ENCODE measurements around the gene SHANK3. TPM values are rescaled to one million over a fixed set of nuclear protein-coding genes. Genes with fewer than 3 reads are reported as not detected.

Gene SHANK3
- total RNA-seq, 1 donor from 2014 or later, result 4.2 TPM

GRCh38 chr22:50671641-50672040, 982 bp upstream of the SHANK3 start:
- H3K4me3 ChIP-seq (ENCODE audit: low read length in 3 of 3), result no peak overlapping the region
- peak overlapping the region; percentile 79 for H3K27ac ChIP-seq (ENCODE audit: low read depth, low read length)
- peak overlapping the region in 1 of 3 donors; percentile 33 for H3K9ac ChIP-seq (ENCODE audit: low read depth in 1 of 3, low read length in 3 of 3)
- H3K36me3 ChIP-seq (ENCODE audit: control insufficient read depth in 3 of 3, insufficient read depth in 3 of 3, low read length in 3 of 3), result peaks cover 0 to 4% (median 3%) of the 10 kb centered on the region in 3 donors
- H3K27me3 ChIP-seq (ENCODE audit: control insufficient read depth in 3 of 3, insufficient read depth in 3 of 3, low read length in 3 of 3), result peaks cover 41 to 54% (median 51%) of the 10 kb centered on the region in 3 donors
- H3K9me3 ChIP-seq (ENCODE audit: control insufficient read depth in 3 of 3, low read length in 3 of 3), result no peaks in the 10 kb centered on the region
- H3K4me1 ChIP-seq (ENCODE audit: control insufficient read depth in 3 of 3, insufficient read depth in 3 of 3, low read length in 3 of 3), result peaks cover 0 to 8% (median 6%) of the 10 kb centered on the region in 3 donors

- Histone ChIP-seq H3K4me3 (ENCODE audit: low read length in 3 of 3) (no peak overlapping the region), H3K9me3 (ENCODE audit: control insufficient read depth in 3 of 3, low read length in 3 of 3) (no peaks in the 10 kb centered on the region), H3K27ac (ENCODE audit: low read depth, low read length) (peak overlapping the region; percentile 79), H3K27me3 (ENCODE audit: control insufficient read depth in 3 of 3, insufficient read depth in 3 of 3, low read length in 3 of 3) (peaks cover 41 to 58% (median 52%) of the 10 kb centered on the region in 3 donors), H3K4me1 (ENCODE audit: control insufficient read depth in 3 of 3, insufficient read depth in 3 of 3, low read length in 3 of 3) (peaks cover 0 to 8% (median 6%) of the 10 kb centered on the region in 3 donors), H3K36me3 (ENCODE audit: control insufficient read depth in 3 of 3, insufficient read depth in 3 of 3, low read length in 3 of 3) (peaks cover 0 to 4% (median 3%) of the 10 kb centered on the region in 3 donors), H3K9ac (ENCODE audit: low read depth in 1 of 3, low read length in 3 of 3) (peak overlapping the region in 1 of 3 donors; percentile 33)
Observed at GRCh38 chr22:50672041-50672440, 582 bp upstream of the SHANK3 start.

GRCh38 chr22:50673231-50674129, 857 bp downstream of the SHANK3 start:
- Histone ChIP-seq H3K4me1 (ENCODE audit: control insufficient read depth in 3 of 3, insufficient read depth in 3 of 3, low read length in 3 of 3) (peaks cover 0 to 11% (median 11%) of the 10 kb centered on the region in 3 donors), H3K9me3 (ENCODE audit: control insufficient read depth in 3 of 3, low read length in 3 of 3) (no peaks in the 10 kb centered on the region), H3K36me3 (ENCODE audit: control insufficient read depth in 3 of 3, insufficient read depth in 3 of 3, low read length in 3 of 3) (peaks cover 0 to 4% (median 3%) of the 10 kb centered on the region in 3 donors), H3K4me3 (ENCODE audit: low read length in 3 of 3) (peak overlapping the region; percentile 49 to 64 (median 60)), H3K9ac (ENCODE audit: low read depth in 1 of 3, low read length in 3 of 3) (peak overlapping the region in 2 of 3 donors; percentile 70 to 74), H3K27me3 (ENCODE audit: control insufficient read depth in 3 of 3, insufficient read depth in 3 of 3, low read length in 3 of 3) (peaks cover 41 to 57% (median 57%) of the 10 kb centered on the region in 3 donors), H3K27ac (ENCODE audit: low read depth, low read length) (peak overlapping the region; percentile 69)

- Histone ChIP-seq H3K9ac (ENCODE audit: low read depth in 1 of 3, low read length in 3 of 3) (no peak overlapping the region), H3K9me3 (ENCODE audit: control insufficient read depth in 3 of 3, low read length in 3 of 3) (no peaks in the 10 kb centered on the region), H3K36me3 (ENCODE audit: control insufficient read depth in 3 of 3, insufficient read depth in 3 of 3, low read length in 3 of 3) (peaks cover 0 to 4% (median 3%) of the 10 kb centered on the region in 3 donors), H3K27ac (ENCODE audit: low read depth, low read length) (no peak overlapping the region), H3K27me3 (ENCODE audit: control insufficient read depth in 3 of 3, insufficient read depth in 3 of 3, low read length in 3 of 3) (peaks cover 41 to 57% (median 57%) of the 10 kb centered on the region in 3 donors), H3K4me3 (ENCODE audit: low read length in 3 of 3) (no peak overlapping the region), H3K4me1 (ENCODE audit: control insufficient read depth in 3 of 3, insufficient read depth in 3 of 3, low read length in 3 of 3) (peaks cover 0 to 11% (median 11%) of the 10 kb centered on the region in 3 donors)
Observed at GRCh38 chr22:50674130-50674500, 1.5 kb downstream of the SHANK3 start.

- Histone ChIP-seq H3K27me3 (ENCODE audit: control insufficient read depth in 3 of 3, insufficient read depth in 3 of 3, low read length in 3 of 3) (peaks cover 41 to 57% (median 57%) of the 10 kb centered on the region in 3 donors), H3K36me3 (ENCODE audit: control insufficient read depth in 3 of 3, insufficient read depth in 3 of 3, low read length in 3 of 3) (peaks cover 0 to 4% (median 3%) of the 10 kb centered on the region in 3 donors), H3K27ac (ENCODE audit: low read depth, low read length) (no peak overlapping the region), H3K9ac (ENCODE audit: low read depth in 1 of 3, low read length in 3 of 3) (peak overlapping the region in 1 of 3 donors; percentile 62), H3K9me3 (ENCODE audit: control insufficient read depth in 3 of 3, low read length in 3 of 3) (no peaks in the 10 kb centered on the region), H3K4me3 (ENCODE audit: low read length in 3 of 3) (peak overlapping the region; percentile 40 to 79 (median 51)), H3K4me1 (ENCODE audit: control insufficient read depth in 3 of 3, insufficient read depth in 3 of 3, low read length in 3 of 3) (peaks cover 0 to 11% (median 11%) of the 10 kb centered on the region in 3 donors)
Observed at GRCh38 chr22:50674606-50675552, 2.3 kb downstream of the SHANK3 start.

- peak overlapping the region; percentile 40 to 79 (median 51) for H3K4me3 ChIP-seq (ENCODE audit: low read length in 3 of 3)
- peaks cover 37 to 55% (median 54%) of the 10 kb centered on the region in 3 donors for H3K27me3 ChIP-seq (ENCODE audit: control insufficient read depth in 3 of 3, insufficient read depth in 3 of 3, low read length in 3 of 3)
- H3K27ac ChIP-seq (ENCODE audit: low read depth, low read length), result no peak overlapping the region
- peak overlapping the region in 1 of 3 donors; percentile 62 for H3K9ac ChIP-seq (ENCODE audit: low read depth in 1 of 3, low read length in 3 of 3)
- H3K36me3 ChIP-seq (ENCODE audit: control insufficient read depth in 3 of 3, insufficient read depth in 3 of 3, low read length in 3 of 3), result peaks cover 0 to 4% (median 3%) of the 10 kb centered on the region in 3 donors
- no peaks in the 10 kb centered on the region for H3K9me3 ChIP-seq (ENCODE audit: control insufficient read depth in 3 of 3, low read length in 3 of 3)
- peaks cover 0 to 11% (median 11%) of the 10 kb centered on the region in 3 donors for H3K4me1 ChIP-seq (ENCODE audit: control insufficient read depth in 3 of 3, insufficient read depth in 3 of 3, low read length in 3 of 3)
Observed at GRCh38 chr22:50675553-50676179, 3.0 kb downstream of the SHANK3 start.

GRCh38 chr22:50676180-50676636, 3.6 kb downstream of the SHANK3 start:
- H3K4me3 ChIP-seq (ENCODE audit: low read length in 3 of 3), result peak overlapping the region; percentile 40 to 79 (median 43)
- H3K27ac ChIP-seq (ENCODE audit: low read depth, low read length), result no peak overlapping the region
- peak overlapping the region in 1 of 3 donors; percentile 62 for H3K9ac ChIP-seq (ENCODE audit: low read depth in 1 of 3, low read length in 3 of 3)
- no peaks in the 10 kb centered on the region for H3K9me3 ChIP-seq (ENCODE audit: control insufficient read depth in 3 of 3, low read length in 3 of 3)
- H3K36me3 ChIP-seq (ENCODE audit: control insufficient read depth in 3 of 3, insufficient read depth in 3 of 3, low read length in 3 of 3), result peaks cover 0 to 6% (median 3%) of the 10 kb centered on the region in 3 donors
- H3K27me3 ChIP-seq (ENCODE audit: control insufficient read depth in 3 of 3, insufficient read depth in 3 of 3, low read length in 3 of 3), result peaks cover 35 to 50% (median 49%) of the 10 kb centered on the region in 3 donors
- H3K4me1 ChIP-seq (ENCODE audit: control insufficient read depth in 3 of 3, insufficient read depth in 3 of 3, low read length in 3 of 3), result peaks cover 0 to 11% (median 11%) of the 10 kb centered on the region in 3 donors

- Histone ChIP-seq H3K36me3 (ENCODE audit: control insufficient read depth in 3 of 3, insufficient read depth in 3 of 3, low read length in 3 of 3) (peaks cover 0 to 6% (median 3%) of the 10 kb centered on the region in 3 donors), H3K9me3 (ENCODE audit: control insufficient read depth in 3 of 3, low read length in 3 of 3) (no peaks in the 10 kb centered on the region), H3K27ac (ENCODE audit: low read depth, low read length) (no peak overlapping the region), H3K27me3 (ENCODE audit: control insufficient read depth in 3 of 3, insufficient read depth in 3 of 3, low read length in 3 of 3) (peaks cover 34 to 43% (median 43%) of the 10 kb centered on the region in 3 donors), H3K4me3 (ENCODE audit: low read length in 3 of 3) (peak overlapping the region in 2 of 3 donors; percentile 35 to 40), H3K4me1 (ENCODE audit: control insufficient read depth in 3 of 3, insufficient read depth in 3 of 3, low read length in 3 of 3) (peaks cover 0 to 11% (median 11%) of the 10 kb centered on the region in 3 donors), H3K9ac (ENCODE audit: low read depth in 1 of 3, low read length in 3 of 3) (peak overlapping the region in 1 of 3 donors; percentile 50)
Observed at GRCh38 chr22:50676661-50677492, 4.3 kb downstream of the SHANK3 start.

All from skeletal muscle tissue (tissue), 4 donors.